TTC549 (cell line): ENCODE results near the gene CCNB3.

Source experiments
- FAIRE-seq: peaks from 2 replicates; lab custom pipeline; 2012; peaks lifted over from hg19 to GRCh38; lab: Jason Lieb, UNC

CCNB3 gene

GRCh38 chrX:50375481-50376267 is 171.1 kb downstream of the CCNB3 start:
- FAIRE-seq = no peak

GRCh38 chrX:50381729-50382415 is 177.3 kb downstream of the CCNB3 start:
- no peak for FAIRE-seq

- no peak for FAIRE-seq
Measured at GRCh38 chrX:50386520-50386919, 182.0 kb downstream of the CCNB3 start.

- no peak for FAIRE-seq
Measured at GRCh38 chrX:50393902-50394301, 189.3 kb downstream of the CCNB3 start.
